ENCODE data around the gene CEND1. TPM values are rescaled to one million over a fixed set of nuclear protein-coding genes. Genes with fewer than 3 reads are reported as not detected.

Gene CEND1
- polyA plus RNA-seq, 1 of the 3 experiments (the other 2 are of a cell fraction) = 3.6 TPM

GRCh38 chr11:792873-793272 is 3.0 kb upstream of the CEND1 start:
- no peak for TF ChIP-seq GABPA (IDR thresholded peaks at IDR 0.05; ENCODE audit: low read depth)
- TF ChIP-seq RFX5 (IDR thresholded peaks at IDR 0.05; ENCODE audit: low read length) = no peak
- TF ChIP-seq TAF1 (IDR thresholded peaks at IDR 0.05; ENCODE audit: borderline replicate concordance, low read depth, low read length) = no peak
- no peak for TF ChIP-seq YY1 (IDR thresholded peaks at IDR 0.05; ENCODE audit: low read depth)
- no peak for TF ChIP-seq TEAD4 (IDR thresholded peaks at IDR 0.05; ENCODE audit: borderline replicate concordance, insufficient read depth)
- TF ChIP-seq NFIC (IDR thresholded peaks at IDR 0.05; ENCODE audit: borderline replicate concordance) = no peak
- no peak for TF ChIP-seq IRF3 (IDR thresholded peaks at IDR 0.05; ENCODE audit: low read depth, low read length)
- no peak for TF ChIP-seq POLR2AphosphoS5 (IDR thresholded peaks at IDR 0.05; ENCODE audit: low read depth, low read length)
- ChIA-PET POLR2A (interaction anchor here (1.0 kb wide), 1 partner anchor 16 kb away, joined by 3 read pairs; the partner anchor contains the start of gene GATD1), CTCF (interaction anchor here (6.3 kb wide), 1 partner anchor 9 kb away, joined by 43 read pairs; no protein-coding TSS in a partner anchor)
- no peaks in the 10 kb centered on the region for H3K9me2 ChIP-seq
- H3F3A ChIP-seq (replicated peaks; ENCODE audit: insufficient read depth) = peaks cover 18% of the 10 kb centered on the region
- no peak overlapping the region; a peak in 1 of 4 replicates for H3K27ac ChIP-seq (ENCODE audit: low read depth in 2 of 2, low read length in 1 of 2)
- H3K4me1 ChIP-seq (ENCODE audit: control insufficient read depth in 1 of 2, insufficient read depth in 2 of 2, low read depth in 1 of 2, low read length in 1 of 2) = peaks cover 8 to 48% of the 10 kb centered on the region in 2 experiments; a peak in 2 of 4 replicates
- no peak for DNase-seq
- no peak overlapping the region for H3K9ac ChIP-seq
- no peaks in the 10 kb centered on the region for H4K20me1 ChIP-seq (ENCODE audit: insufficient read depth)
- H3K79me2 ChIP-seq (ENCODE audit: insufficient read depth) = peaks cover 20% of the 10 kb centered on the region
- no peaks in the 10 kb centered on the region for H3K9me3 ChIP-seq
- no peak overlapping the region for H3K4me2 ChIP-seq
- 93% methylated on average over 11 of the region's 13 CpGs for WGBS (ENCODE audit: low lambda C conversion rate)
- H3K27me3 ChIP-seq (ENCODE audit: insufficient read depth) = no peaks in the 10 kb centered on the region
- no peak overlapping the region for H3K4me3 ChIP-seq (ENCODE audit: low read depth in 2 of 2, low read length in 1 of 2)
- H3K36me3 ChIP-seq (replicated peaks in 1 of 2; ENCODE audit: control insufficient read depth in 1 of 2, insufficient read depth in 2 of 2, low read length in 1 of 2) = peaks cover 0 to 30% of the 10 kb centered on the region in 2 experiments
- no peak overlapping the region for H2AFZ ChIP-seq (ENCODE audit: low read depth)

- DNase-seq = no peak
- 100% methylated on average over 5 of the region's 15 CpGs for WGBS (ENCODE audit: low lambda C conversion rate)
Observed at GRCh38 chr11:792535-792821, 2.6 kb upstream of the CEND1 start.

More at GRCh38 chr11:792535-792821, 2.6 kb upstream of the CEND1 start:
- Histone ChIP-seq H3K9ac (no peak overlapping the region), H3K4me3 (ENCODE audit: low read depth in 2 of 2, low read length in 1 of 2) (no peak overlapping the region), H3K27me3 (ENCODE audit: insufficient read depth) (no peaks in the 10 kb centered on the region), H3K9me3 (no peaks in the 10 kb centered on the region), H4K20me1 (ENCODE audit: insufficient read depth) (no peaks in the 10 kb centered on the region), H3K27ac (ENCODE audit: low read depth in 2 of 2, low read length in 1 of 2) (no peak overlapping the region), H3K9me2 (no peaks in the 10 kb centered on the region), H2AFZ (ENCODE audit: low read depth) (no peak overlapping the region), H3K4me1 (ENCODE audit: control insufficient read depth in 1 of 2, insufficient read depth in 2 of 2, low read depth in 1 of 2, low read length in 1 of 2) (peaks cover 8 to 48% of the 10 kb centered on the region in 2 experiments; a peak in 2 of 4 replicates), H3K36me3 (replicated peaks in 1 of 2; ENCODE audit: control insufficient read depth in 1 of 2, insufficient read depth in 2 of 2, low read length in 1 of 2) (peaks cover 0 to 30% of the 10 kb centered on the region in 2 experiments), H3K4me2 (no peak overlapping the region), H3F3A (replicated peaks; ENCODE audit: insufficient read depth) (peaks cover 16% of the 10 kb centered on the region), H3K79me2 (ENCODE audit: insufficient read depth) (peaks cover 20% of the 10 kb centered on the region)
- TF ChIP-seq GATA2 (CRISPR knock-in tag; IDR thresholded peaks at IDR 0.05) (no peak), EZH2phosphoT487 (IDR thresholded peaks at IDR 0.05; ENCODE audit: borderline replicate concordance, low read depth) (no peak), CHD2 (IDR thresholded peaks at IDR 0.05; ENCODE audit: low read length, partially characterized antibody) (no peak)
- CTCF ChIA-PET = interaction anchor here (6.3 kb wide), 1 partner anchor 9 kb away, joined by 43 read pairs; no protein-coding TSS in a partner anchor
- POLR2A ChIA-PET = no interaction called here
